Type B pancreatic cell (in vitro differentiated cells): ENCODE results near the gene MT1B. TPM values are rescaled to one million over a fixed set of nuclear protein-coding genes. Genes with fewer than 3 reads are reported as not detected.
A peak's percentile ranks its signal among the peaks of the same experiment; 100 is the strongest.

Source experiments
- DNase-seq: peaks from one replicate; pipeline ENCODE4 v3.0.0; 2021; ENCODE audit warnings: mixed read lengths; ENCODE audit not compliant: unreplicated experiment; ENCODE audit errors: extremely low spot score
- H3K27ac Mint-ChIP-seq: 2 replicates; pipeline ENCODE4 v1.8.0; 2021; ENCODE audit warnings: mild to moderate bottlenecking, mixed read lengths
- H3K27me3 Mint-ChIP-seq: 2 replicates; pipeline ENCODE4 v1.8.0; 2021; ENCODE audit warnings: mixed read lengths
- H3K36me3 Mint-ChIP-seq: 2 replicates; pipeline ENCODE4 v1.8.0; 2021; ENCODE audit warnings: mixed read lengths
- H3K4me1 Mint-ChIP-seq: one replicate; pipeline ENCODE4 v1.8.0; 2021; ENCODE audit warnings: mixed read lengths; ENCODE audit not compliant: unreplicated experiment
- H3K4me3 Mint-ChIP-seq: 2 replicates; pipeline ENCODE4 v1.8.0; 2021; ENCODE audit warnings: mild to moderate bottlenecking, mixed read lengths
- H3K9me3 Mint-ChIP-seq: 2 replicates; pipeline ENCODE4 v1.8.0; 2021; ENCODE audit warnings: mixed read lengths
- total RNA-seq: library from RNA; stranded (reverse); gene quantifications from 2 replicates; pipeline ENCODE4 v1.2.1, GENCODE V29; 2021; ENCODE audit warnings: low replicate concordance
- TF ChIP-seq, protein P1 (sequence below): fragments of 200-600 bp; sonication (generic); conservative IDR thresholded peaks from 2 replicates; pipeline ENCODE4 v1.5.0; 2021; ENCODE audit warnings: antibody characterized with exemption, mild to moderate bottlenecking

Gene MT1B
- total RNA-seq, 1 donor from 2014 or later = not detected

DNA sequence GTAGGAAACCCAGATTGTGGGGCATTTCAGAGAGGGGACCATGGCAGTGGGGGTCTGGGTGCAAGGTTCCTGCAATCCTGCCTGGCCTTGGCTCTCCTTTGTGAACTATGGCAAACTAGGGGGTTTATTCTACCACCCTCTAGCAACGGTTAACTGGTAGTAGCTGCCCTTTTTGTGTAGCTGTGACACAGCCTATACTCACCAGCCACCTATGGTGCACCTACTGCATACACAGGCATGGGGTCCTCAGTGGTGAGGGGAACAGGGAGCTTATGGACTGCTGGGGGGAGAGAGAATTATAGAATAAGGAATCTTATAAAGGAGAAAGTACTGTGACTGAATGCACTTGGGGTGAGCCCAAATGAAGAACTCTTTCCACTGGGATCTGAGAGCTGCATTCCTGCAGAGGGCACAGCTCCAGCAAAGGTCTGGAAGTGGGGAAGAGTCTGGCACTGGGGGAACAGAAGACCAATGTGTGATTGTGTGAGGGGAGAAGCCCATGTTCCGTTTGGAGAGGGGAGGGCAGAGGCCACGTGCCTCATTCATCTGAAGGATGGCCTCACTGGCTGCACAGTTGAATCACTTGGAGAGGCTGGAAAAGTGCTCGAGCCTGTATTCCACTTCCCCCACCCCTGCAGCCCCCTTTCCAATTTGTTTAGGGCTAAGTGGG is 32.7 kb downstream of the MT1B start:
- H3K27me3 Mint-ChIP-seq = peaks cover 48% of the 10 kb centered on the region
- H3K4me3 Mint-ChIP-seq = peak overlapping the region; percentile 90

DNA sequence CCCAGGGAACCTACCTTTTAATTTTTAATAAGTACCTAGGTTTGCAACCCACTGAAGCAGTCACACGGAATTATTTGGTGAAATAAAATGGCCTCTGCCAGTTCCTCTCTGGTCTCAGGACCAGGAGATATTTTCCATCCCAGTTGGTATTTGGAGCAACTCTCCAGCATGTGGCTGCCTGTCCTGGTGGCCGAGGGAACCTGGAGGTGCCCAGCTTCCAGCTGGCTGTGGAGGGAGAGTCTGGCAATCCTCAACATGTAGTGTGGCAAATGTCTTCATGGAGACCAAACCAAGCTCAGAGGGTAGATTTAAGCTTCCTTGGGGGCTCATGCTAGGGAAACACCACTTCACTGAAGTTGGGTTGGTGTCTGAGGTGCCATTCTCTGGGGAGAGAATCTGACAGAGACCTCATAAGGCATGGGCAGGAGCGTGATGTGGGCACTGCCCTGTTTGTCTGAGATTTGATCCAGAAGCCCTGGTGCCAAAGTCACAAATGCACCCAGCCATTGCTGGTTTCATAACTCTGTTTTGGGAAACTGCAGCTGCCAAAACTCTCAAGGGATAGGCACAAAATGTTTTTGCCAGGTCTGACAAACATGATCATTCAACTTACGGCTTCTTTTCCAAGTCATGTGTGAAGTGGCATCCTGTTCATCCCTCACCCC is 33.4 kb downstream of the MT1B start:
- TF ChIP-seq, protein P1, sequence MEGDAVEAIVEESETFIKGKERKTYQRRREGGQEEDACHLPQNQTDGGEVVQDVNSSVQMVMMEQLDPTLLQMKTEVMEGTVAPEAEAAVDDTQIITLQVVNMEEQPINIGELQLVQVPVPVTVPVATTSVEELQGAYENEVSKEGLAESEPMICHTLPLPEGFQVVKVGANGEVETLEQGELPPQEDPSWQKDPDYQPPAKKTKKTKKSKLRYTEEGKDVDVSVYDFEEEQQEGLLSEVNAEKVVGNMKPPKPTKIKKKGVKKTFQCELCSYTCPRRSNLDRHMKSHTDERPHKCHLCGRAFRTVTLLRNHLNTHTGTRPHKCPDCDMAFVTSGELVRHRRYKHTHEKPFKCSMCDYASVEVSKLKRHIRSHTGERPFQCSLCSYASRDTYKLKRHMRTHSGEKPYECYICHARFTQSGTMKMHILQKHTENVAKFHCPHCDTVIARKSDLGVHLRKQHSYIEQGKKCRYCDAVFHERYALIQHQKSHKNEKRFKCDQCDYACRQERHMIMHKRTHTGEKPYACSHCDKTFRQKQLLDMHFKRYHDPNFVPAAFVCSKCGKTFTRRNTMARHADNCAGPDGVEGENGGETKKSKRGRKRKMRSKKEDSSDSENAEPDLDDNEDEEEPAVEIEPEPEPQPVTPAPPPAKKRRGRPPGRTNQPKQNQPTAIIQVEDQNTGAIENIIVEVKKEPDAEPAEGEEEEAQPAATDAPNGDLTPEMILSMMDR = no peak
- no peak overlapping the region for H3K27ac Mint-ChIP-seq
- DNase-seq = no peak
- peaks cover 42% of the 10 kb centered on the region for H3K27me3 Mint-ChIP-seq
- H3K4me3 Mint-ChIP-seq = no peak overlapping the region
- peaks cover 10% of the 10 kb centered on the region for H3K36me3 Mint-ChIP-seq
- H3K9me3 Mint-ChIP-seq = peaks cover 9% of the 10 kb centered on the region
- peaks cover 4% of the 10 kb centered on the region for H3K4me1 Mint-ChIP-seq

More for the DNA sequence above, 32.7 kb downstream of the MT1B start:
- H3K36me3 Mint-ChIP-seq = peaks cover 10% of the 10 kb centered on the region
- no peak overlapping the region for H3K27ac Mint-ChIP-seq
- H3K4me1 Mint-ChIP-seq = peaks cover 4% of the 10 kb centered on the region
- H3K9me3 Mint-ChIP-seq = peaks cover 9% of the 10 kb centered on the region
- DNase-seq = no peak
- TF ChIP-seq, protein P1 = no peak

- H3K4me3 Mint-ChIP-seq = no peak overlapping the region
- H3K9me3 Mint-ChIP-seq = peaks cover 15% of the 10 kb centered on the region
- H3K36me3 Mint-ChIP-seq = peaks cover 10% of the 10 kb centered on the region
- peaks cover 4% of the 10 kb centered on the region for H3K4me1 Mint-ChIP-seq
- no peak for DNase-seq
- H3K27ac Mint-ChIP-seq = no peak overlapping the region
- peaks cover 37% of the 10 kb centered on the region for H3K27me3 Mint-ChIP-seq
- TF ChIP-seq, protein P1 = no peak
Observed at GRCh38 chr16:56686758-56687157, 35.1 kb downstream of the MT1B start.

- H3K27me3 Mint-ChIP-seq = peaks cover 33% of the 10 kb centered on the region
- no peak for DNase-seq
- H3K9me3 Mint-ChIP-seq = peaks cover 18% of the 10 kb centered on the region
- H3K4me3 Mint-ChIP-seq = no peak overlapping the region
- H3K4me1 Mint-ChIP-seq = peaks cover 5% of the 10 kb centered on the region
- peaks cover 10% of the 10 kb centered on the region for H3K36me3 Mint-ChIP-seq
- H3K27ac Mint-ChIP-seq = no peak overlapping the region
- TF ChIP-seq, protein P1 = no peak
Observed at GRCh38 chr16:56688762-56689161, 37.1 kb downstream of the MT1B start.

- peaks cover 29% of the 10 kb centered on the region for H3K27me3 Mint-ChIP-seq
- no peak for DNase-seq
- H3K9me3 Mint-ChIP-seq = peaks cover 18% of the 10 kb centered on the region
- no peak overlapping the region for H3K4me3 Mint-ChIP-seq
- peaks cover 10% of the 10 kb centered on the region for H3K36me3 Mint-ChIP-seq
- H3K4me1 Mint-ChIP-seq = peaks cover 5% of the 10 kb centered on the region
- TF ChIP-seq, protein P1 = no peak
- no peak overlapping the region for H3K27ac Mint-ChIP-seq
Observed at GRCh38 chr16:56689171-56689570, 37.5 kb downstream of the MT1B start.
